Type B pancreatic cell (in vitro differentiated cells): ENCODE results near the gene BAIAP2. TPM values are rescaled to one million over a fixed set of nuclear protein-coding genes. Genes with fewer than 3 reads are reported as not detected.

Source experiments
- DNase-seq: peaks from one replicate; pipeline ENCODE4 v3.0.0; 2021; ENCODE audit warnings: mixed read lengths; ENCODE audit not compliant: unreplicated experiment; ENCODE audit errors: extremely low spot score
- H3K27ac Mint-ChIP-seq: 2 replicates; pipeline ENCODE4 v1.8.0; 2021; ENCODE audit warnings: mild to moderate bottlenecking, mixed read lengths
- H3K27me3 Mint-ChIP-seq: 2 replicates; pipeline ENCODE4 v1.8.0; 2021; ENCODE audit warnings: mixed read lengths
- H3K36me3 Mint-ChIP-seq: 2 replicates; pipeline ENCODE4 v1.8.0; 2021; ENCODE audit warnings: mixed read lengths
- H3K4me1 Mint-ChIP-seq: one replicate; pipeline ENCODE4 v1.8.0; 2021; ENCODE audit warnings: mixed read lengths; ENCODE audit not compliant: unreplicated experiment
- H3K4me3 Mint-ChIP-seq: 2 replicates; pipeline ENCODE4 v1.8.0; 2021; ENCODE audit warnings: mild to moderate bottlenecking, mixed read lengths
- H3K9me3 Mint-ChIP-seq: 2 replicates; pipeline ENCODE4 v1.8.0; 2021; ENCODE audit warnings: mixed read lengths
- CTCF ChIP-seq: fragments of 200-600 bp; sonication (generic); conservative IDR thresholded peaks from 2 replicates; pipeline ENCODE4 v1.5.0; 2021; ENCODE audit warnings: antibody characterized with exemption, mild to moderate bottlenecking
- total RNA-seq: library from RNA; stranded (reverse); gene quantifications from 2 replicates; pipeline ENCODE4 v1.2.1, GENCODE V29; 2021; ENCODE audit warnings: low replicate concordance

BAIAP2 gene
- total RNA-seq, 1 donor from 2014 or later = 62.7 TPM

- Mint-ChIP-seq H3K4me1 (no peaks in the 10 kb centered on the region), H3K36me3 (no peaks in the 10 kb centered on the region), H3K4me3 (no peak overlapping the region), H3K9me3 (no peaks in the 10 kb centered on the region), H3K27me3 (no peaks in the 10 kb centered on the region), H3K27ac (no peak overlapping the region)
- no peak for TF ChIP-seq CTCF
- DNase-seq = no peak
Measured at GRCh38 chr17:81160747-81161453, 125.9 kb downstream of the BAIAP2 start.

GRCh38 chr17:81161536-81161935 lies 126.6 kb downstream of the BAIAP2 start:
- TF ChIP-seq CTCF = no peak
- Mint-ChIP-seq H3K27ac (no peak overlapping the region), H3K4me3 (no peak overlapping the region), H3K9me3 (no peaks in the 10 kb centered on the region), H3K27me3 (no peaks in the 10 kb centered on the region), H3K36me3 (no peaks in the 10 kb centered on the region), H3K4me1 (no peaks in the 10 kb centered on the region)
- no peak for DNase-seq

- no peak overlapping the region for H3K4me3 Mint-ChIP-seq
- H3K27ac Mint-ChIP-seq = no peak overlapping the region
- no peak for DNase-seq
- no peaks in the 10 kb centered on the region for H3K9me3 Mint-ChIP-seq
- no peaks in the 10 kb centered on the region for H3K36me3 Mint-ChIP-seq
- no peaks in the 10 kb centered on the region for H3K27me3 Mint-ChIP-seq
- TF ChIP-seq CTCF = no peak
- H3K4me1 Mint-ChIP-seq = no peaks in the 10 kb centered on the region
Measured at GRCh38 chr17:81161972-81162371, 127.0 kb downstream of the BAIAP2 start.

GRCh38 chr17:81162491-81162890 lies 127.5 kb downstream of the BAIAP2 start:
- TF ChIP-seq CTCF = no peak
- Mint-ChIP-seq H3K4me3 (no peak overlapping the region), H3K36me3 (no peaks in the 10 kb centered on the region), H3K4me1 (no peaks in the 10 kb centered on the region), H3K27me3 (peaks cover 3% of the 10 kb centered on the region), H3K9me3 (no peaks in the 10 kb centered on the region), H3K27ac (no peak overlapping the region)
- no peak for DNase-seq

- Mint-ChIP-seq H3K27me3 (peaks cover 3% of the 10 kb centered on the region), H3K27ac (no peak overlapping the region)
- no peak for TF ChIP-seq CTCF
Measured at GRCh38 chr17:81163051-81163695, 128.2 kb downstream of the BAIAP2 start.

More at GRCh38 chr17:81163051-81163695, 128.2 kb downstream of the BAIAP2 start:
- DNase-seq = no peak
- Mint-ChIP-seq H3K4me1 (no peaks in the 10 kb centered on the region), H3K36me3 (no peaks in the 10 kb centered on the region), H3K4me3 (no peak overlapping the region), H3K9me3 (no peaks in the 10 kb centered on the region)
